ENCODE data around the gene TBC1D3B.

DNA sequence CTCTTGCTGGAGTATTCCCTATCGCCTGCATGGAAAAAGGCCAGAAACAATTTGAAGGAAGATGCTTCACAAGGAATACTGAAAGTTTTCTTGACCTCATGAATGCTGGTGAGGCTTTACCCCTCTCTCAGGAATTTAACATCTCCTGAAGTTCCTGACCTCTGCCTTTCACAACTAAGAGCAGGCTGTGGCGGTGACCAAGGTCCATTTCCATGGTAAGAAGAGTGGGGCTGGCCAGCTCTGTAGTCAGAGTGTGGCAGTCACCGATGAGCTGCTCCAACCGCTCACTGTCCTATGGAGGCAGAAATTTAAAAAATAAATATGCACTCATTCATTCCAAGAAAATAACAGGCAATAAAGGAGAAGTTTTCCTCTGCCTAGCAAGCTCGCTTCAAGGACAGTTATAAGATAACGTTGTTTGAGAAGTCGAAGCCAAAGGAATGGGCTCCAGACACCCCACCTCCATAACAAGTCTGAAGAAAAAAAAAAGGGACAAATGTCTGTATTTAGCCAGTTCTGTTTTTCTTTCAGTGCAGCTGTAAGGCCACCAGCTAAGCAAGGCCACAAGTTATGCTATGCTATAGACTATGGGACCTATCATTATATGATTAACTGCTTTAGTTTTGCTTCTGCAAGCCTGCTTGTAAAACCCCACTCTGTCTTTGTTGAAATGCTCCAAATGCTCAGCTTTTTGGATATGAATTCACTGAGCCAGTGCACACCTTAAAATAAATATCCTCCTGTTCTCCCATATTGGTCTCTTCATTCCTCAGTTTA lies 28.5 kb upstream of the TBC1D3B start:
- TF ChIP-seq, protein P1, sequence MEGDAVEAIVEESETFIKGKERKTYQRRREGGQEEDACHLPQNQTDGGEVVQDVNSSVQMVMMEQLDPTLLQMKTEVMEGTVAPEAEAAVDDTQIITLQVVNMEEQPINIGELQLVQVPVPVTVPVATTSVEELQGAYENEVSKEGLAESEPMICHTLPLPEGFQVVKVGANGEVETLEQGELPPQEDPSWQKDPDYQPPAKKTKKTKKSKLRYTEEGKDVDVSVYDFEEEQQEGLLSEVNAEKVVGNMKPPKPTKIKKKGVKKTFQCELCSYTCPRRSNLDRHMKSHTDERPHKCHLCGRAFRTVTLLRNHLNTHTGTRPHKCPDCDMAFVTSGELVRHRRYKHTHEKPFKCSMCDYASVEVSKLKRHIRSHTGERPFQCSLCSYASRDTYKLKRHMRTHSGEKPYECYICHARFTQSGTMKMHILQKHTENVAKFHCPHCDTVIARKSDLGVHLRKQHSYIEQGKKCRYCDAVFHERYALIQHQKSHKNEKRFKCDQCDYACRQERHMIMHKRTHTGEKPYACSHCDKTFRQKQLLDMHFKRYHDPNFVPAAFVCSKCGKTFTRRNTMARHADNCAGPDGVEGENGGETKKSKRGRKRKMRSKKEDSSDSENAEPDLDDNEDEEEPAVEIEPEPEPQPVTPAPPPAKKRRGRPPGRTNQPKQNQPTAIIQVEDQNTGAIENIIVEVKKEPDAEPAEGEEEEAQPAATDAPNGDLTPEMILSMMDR (IDR thresholded peaks at IDR 0.05): no peak
- no peak for TF ChIP-seq POLR2AphosphoS5 (IDR thresholded peaks at IDR 0.05; ENCODE audit: low read depth, low read length)
- no peak for TF ChIP-seq REST (IDR thresholded peaks at IDR 0.05; ENCODE audit: insufficient read depth in 1 of 2, low read depth in 2 of 2, low read length in 1 of 2)
- no peak for TF ChIP-seq SIN3A (IDR thresholded peaks at IDR 0.05; ENCODE audit: borderline replicate concordance, insufficient read depth, low read depth, low read length)

Data from Panc1 (cell line).